ENCODE results near the gene ITGAD.
A peak's percentile ranks its signal among the peaks of the same experiment; 100 is the strongest.
"Not testable (repeated sequence)": the region's sequence is repeated elsewhere in the genome, so short reads cannot be mapped to it uniquely, and the experiment has no call there.

Gene ITGAD

DNA sequence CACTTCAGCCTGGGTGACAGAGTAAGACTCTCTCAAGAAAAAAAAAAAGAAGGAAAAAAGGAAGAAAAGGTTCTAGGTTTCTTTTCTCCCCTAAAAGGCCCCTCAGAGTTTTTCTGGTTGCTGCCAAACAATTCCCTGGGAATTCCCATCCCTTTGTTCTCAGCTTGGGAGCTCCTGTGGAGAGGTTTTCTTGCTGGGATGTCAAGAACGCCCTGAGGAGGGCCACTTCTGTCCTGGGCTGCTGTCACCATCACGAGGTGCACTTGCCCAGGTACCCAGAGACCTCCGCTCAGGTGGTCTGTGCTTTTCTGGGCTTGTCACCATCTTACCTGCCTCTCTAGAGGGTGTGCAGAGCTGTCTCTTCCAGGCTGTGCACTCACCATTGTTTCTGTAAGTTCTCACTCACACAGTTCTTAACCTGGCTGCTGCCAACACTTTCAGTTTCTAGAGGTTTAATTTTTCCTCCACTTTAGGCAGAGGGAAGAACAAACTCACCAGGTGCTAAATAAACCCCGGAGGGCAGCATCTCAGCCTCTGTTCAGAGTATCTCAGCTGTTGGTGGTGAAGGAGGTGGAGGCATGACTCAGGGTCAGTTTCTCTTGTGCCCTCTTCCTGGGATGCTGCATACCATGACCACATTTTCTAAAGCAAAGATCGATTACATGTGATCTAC, 37.4 kb downstream of the ITGAD start:
- DNase-seq (ENCODE audit: low spot score), result no peak

DNA sequence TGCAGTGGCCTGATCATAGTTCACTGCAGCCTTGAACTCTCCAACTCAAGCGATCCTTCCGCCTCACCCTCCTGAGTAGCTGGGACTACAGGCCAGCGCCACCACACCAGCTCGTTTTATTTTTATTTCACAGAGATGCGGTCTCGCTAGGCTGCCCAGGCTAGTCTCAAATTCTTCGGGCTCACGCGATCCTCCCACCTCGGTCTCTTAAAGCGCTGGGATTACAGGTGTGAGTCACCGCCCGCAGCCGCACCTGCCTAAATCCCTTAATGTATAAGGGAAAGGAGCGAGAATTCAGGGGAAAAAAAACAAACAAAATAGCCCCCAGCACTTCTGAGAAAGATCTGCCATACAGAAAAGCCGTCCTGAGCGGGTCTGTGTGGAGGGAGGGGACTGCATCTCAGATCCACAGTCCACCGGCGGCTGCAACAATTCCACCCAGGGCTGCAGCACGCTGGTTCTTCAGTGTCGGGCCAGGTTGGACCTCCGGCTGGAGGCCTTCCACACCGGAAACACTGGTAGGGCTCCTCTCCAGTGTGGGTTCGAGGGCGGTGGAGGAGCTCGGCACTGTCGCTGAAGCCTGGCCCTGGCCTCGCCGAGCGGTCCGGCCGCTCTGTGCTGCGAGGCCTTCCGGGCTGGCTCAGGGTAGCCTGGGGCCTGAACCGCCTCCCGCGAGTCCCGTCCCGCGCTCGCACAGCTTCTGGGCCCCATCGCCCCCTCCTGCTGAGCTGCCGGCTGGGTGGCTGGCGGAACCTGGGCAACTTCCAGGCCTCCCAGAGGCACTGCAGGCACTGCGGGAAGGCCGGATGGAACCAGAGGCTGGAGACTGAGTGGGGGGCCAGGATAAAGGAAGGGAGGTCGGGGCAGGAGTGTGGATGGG, 42.4 kb downstream of the ITGAD start:
- no peak for DNase-seq (ENCODE audit: low spot score)

- DNase-seq (ENCODE audit: low spot score), result no peak
Measured at GRCh38 chr16:31436221-31437045, 43.3 kb downstream of the ITGAD start.

GRCh38 chr16:31438414-31438813, 45.3 kb downstream of the ITGAD start:
- DNase-seq (ENCODE audit: low spot score), result no peak

- not testable (repeated sequence) for DNase-seq (ENCODE audit: low spot score)
Measured at GRCh38 chr16:31439023-31439422, 45.9 kb downstream of the ITGAD start.

DNA sequence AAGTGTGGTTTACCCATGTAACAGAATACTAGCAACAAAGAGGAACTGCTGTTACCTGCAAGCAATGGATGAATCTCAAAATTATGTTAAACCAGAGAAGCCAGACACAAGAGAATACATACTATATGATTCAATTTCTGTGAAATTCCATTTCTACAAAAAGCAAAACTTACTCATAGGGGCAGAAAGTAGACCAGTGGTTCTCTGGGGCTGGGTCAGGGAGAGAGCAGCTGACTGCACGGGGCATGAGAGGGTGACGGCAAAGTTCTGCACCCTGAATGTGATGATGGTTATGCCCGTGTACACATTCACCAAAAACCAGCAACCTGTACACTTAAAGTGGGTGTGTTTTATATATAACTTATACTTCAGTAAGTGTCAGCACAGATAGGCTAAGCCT, 46.4 kb downstream of the ITGAD start:
- no peak for DNase-seq (ENCODE audit: low spot score)

- no peak for DNase-seq (ENCODE audit: low spot score)
Measured at GRCh38 chr16:31440516-31441184, 47.5 kb downstream of the ITGAD start.

- DNase-seq (ENCODE audit: low spot score), result no peak
Measured at GRCh38 chr16:31441956-31442355, 48.8 kb downstream of the ITGAD start.

DNA sequence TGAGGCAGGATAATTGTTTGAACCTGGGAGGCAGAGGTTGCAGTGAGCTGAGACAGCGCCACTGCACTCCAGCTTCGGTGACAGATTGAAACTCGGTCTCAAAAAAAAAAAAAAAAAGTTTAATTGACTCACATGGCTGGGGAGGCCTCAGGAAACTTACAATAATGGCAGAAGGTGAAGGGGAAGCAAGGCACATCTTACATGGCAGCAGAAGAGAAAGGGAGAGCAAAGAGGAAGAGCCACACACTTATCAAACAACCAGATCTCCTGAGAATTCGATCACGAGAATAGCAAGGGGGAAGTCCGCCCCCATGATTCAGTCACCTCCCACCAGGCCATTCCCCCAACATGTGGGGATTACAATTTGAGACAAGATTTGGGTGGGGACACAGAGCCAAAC, 52.8 kb downstream of the ITGAD start:
- DNase-seq (ENCODE audit: low spot score), result not testable (repeated sequence)

- no peak for DNase-seq (ENCODE audit: low spot score)
Measured at GRCh38 chr16:31451201-31451600, 58.1 kb downstream of the ITGAD start.

DNA sequence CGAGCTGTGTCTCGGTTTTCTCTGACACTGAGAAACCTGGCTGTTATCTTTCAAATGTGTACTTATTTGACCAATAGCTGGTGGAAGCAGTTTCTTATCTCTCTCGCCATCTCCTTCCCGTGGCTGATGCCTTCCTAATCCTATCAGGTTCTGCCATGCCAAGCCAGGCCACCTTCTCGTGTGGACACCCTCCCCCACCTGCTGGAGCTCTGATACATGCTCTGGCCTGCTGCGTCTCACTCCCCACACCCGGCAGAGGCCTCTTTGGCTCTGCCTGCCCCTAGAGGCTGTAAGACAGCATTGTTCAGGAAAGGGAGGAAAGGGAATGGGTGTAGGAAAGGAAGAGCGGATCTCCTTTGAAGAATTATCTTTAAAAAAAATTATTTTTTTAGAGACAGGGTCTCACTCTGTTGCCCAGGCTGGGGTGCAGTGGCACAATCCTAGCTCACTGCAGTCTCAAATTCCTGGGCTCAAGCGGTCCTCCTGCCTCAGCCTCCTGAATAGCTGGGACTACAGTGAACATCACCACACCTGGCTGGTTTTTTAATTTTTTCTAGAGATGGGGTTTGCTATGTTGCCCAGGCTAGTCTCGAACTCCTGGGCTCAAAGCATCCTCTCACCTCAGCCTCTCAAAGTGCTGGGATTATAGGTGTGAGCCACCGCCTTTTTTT, 58.7 kb downstream of the ITGAD start:
- peak; percentile 76 for DNase-seq (ENCODE audit: low spot score)

GRCh38 chr16:31452631-31453106, 59.5 kb downstream of the ITGAD start:
- DNase-seq (ENCODE audit: low spot score), result peak; percentile 79

DNA sequence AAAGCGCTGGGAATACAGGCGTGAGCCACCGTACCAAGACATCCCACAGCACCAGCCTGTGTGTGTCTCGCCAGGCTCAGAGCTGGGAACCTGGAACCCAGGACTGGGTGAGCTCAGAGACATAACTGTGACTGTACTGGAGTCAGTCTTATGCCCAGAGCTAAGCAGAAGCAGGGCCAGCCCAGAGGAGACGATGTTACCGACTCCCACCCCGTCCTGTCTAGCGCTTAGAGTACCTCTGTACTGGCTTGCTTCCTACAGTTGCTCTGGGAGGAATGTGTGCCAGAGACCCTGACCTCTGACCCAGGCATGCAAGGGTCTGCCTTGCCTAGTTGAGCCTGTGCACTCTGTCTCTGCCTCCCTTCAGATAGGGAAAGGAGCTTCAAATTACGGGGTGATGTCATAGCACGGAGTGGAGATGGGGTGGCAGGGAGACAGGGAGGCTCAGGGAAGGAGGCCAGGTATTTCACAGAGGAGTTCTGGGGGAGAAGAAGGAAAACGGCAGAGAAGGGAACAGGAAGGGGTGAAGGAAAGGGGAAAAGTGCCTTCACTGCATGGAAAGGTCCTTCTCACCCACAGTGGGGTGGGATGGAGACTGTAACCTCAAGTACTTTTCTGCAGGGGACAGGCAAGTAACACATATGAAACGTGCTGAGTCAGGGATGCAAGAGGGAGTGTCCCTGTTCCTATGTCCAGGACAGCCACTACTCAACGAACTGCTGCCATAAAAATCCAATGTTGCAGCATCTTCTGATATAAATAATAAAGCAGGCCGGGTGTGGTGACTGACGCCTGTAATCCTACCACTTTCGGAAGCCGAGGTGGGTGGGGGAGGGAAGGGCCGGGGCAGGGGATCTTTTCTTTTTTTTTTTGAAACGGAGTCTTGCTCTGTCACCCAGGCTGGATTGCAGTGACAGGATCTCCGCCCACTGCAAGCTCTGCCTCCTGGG, 60.4 kb downstream of the ITGAD start:
- peak; percentile 28 for DNase-seq (ENCODE audit: low spot score)

DNA sequence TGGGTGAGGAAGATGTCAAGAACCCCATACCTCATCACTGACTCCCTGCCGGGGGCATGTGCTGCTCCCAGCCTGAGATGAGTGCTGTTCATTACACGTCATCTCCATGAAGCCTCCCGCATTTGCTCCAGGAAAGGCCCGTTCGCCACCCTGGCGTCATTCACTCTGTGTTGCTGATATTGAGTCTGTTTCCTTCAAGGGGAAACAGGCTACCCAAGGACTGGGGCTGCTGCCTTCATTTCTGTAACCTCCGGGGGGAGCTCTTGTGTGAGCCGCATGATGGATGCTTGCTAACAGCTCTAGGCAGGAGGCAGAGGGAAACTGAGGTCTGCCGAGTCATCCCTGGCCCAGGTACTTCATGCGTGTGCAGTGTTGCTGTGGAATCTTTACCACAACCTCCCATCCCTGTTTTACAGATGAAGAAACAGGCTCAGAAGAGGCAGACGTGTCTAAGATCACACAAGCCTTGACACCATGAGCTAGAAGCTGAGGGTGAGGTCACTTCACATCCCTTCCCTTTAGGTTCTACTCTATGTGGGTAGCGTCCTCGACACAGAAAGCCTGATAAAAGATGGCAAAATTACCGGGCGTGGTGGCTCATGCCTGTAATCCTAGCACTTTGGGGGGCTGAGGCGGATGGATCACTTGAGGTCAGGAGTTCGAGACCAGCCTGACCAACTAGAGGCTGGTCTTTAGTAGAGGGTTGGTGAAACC, 62.6 kb downstream of the ITGAD start:
- DNase-seq (ENCODE audit: low spot score), result no peak

GRCh38 chr16:31456988-31457360, 63.8 kb downstream of the ITGAD start:
- no peak for DNase-seq (ENCODE audit: low spot score)

- DNase-seq (ENCODE audit: low spot score), result peak; percentile 58
Measured at GRCh38 chr16:31458073-31458843, 65.1 kb downstream of the ITGAD start.

- peak; percentile 92 for DNase-seq (ENCODE audit: low spot score)
Measured at GRCh38 chr16:31458844-31459686, 65.9 kb downstream of the ITGAD start, which contains the start of gene ARMC5. Gene ARMC5 (plus strand): TSS chr16:31459501. CDS start chr16:31459525, 24 bp downstream.
